Thyroid gland (tissue), 4 donors: Measurements from ENCODE around the gene TFAP2E. TPM values are rescaled to one million over a fixed set of nuclear protein-coding genes. Genes with fewer than 3 reads are reported as not detected.

Experiments
- DNase-seq, 2 donors: peaks; one replicate each; pipeline ENCODE4 v3.0.0-alpha.2; 2019
- H3K27ac ChIP-seq, 3 donors: fragments of 200-600 bp; sonication (generic); 1 replicate in 2 of 3; 2 replicates in 1 of 3; pipeline ENCODE4 v1.5.1; 2016 to 2019; ENCODE audit warnings: mild to moderate bottlenecking in 1 of 3, moderate library complexity in 1 of 3
- H3K27me3 ChIP-seq: fragments of 200-600 bp; sonication (generic); one replicate; pipeline ENCODE4 v1.5.1; 2019
- H3K36me3 ChIP-seq, 2 donors: fragments of 200-600 bp; sonication (generic); one replicate each; pipeline ENCODE4 v1.5.1; 2016 to 2019
- H3K4me1 ChIP-seq, 2 donors: fragments of 200-600 bp; sonication (generic); one replicate each; pipeline ENCODE4 v1.5.1; 2017 to 2019
- H3K4me3 ChIP-seq, 3 donors: fragments of 200-600 bp; sonication (generic); replicated peaks in 1 of 3; 1 replicate in 2 of 3; 2 replicates in 1 of 3; pipeline ENCODE4 v1.5.1; 2016; ENCODE audit warnings: mild to moderate bottlenecking in 1 of 3
- H3K9me3 ChIP-seq: fragments of 200-600 bp; sonication (generic); one replicate; pipeline ENCODE4 v1.5.1; 2017
- POLR2A ChIP-seq, 2 donors: fragments of 450-650 bp; IDR thresholded peaks; one replicate each; pipeline ENCODE4 v1.6.1; 2017; ENCODE audit warnings: antibody characterized with exemption in 2 of 2, mild to moderate bottlenecking in 2 of 2, moderate library complexity in 1 of 2
- WGBS, 2 donors: methylation state at CpG; one replicate each; pipeline ENCODE4 v1.1.5; 2017; 5-methylcytosine and 5-hydroxymethylcytosine counted together
- intact Hi-C: fragments of 100-400 bp; cut with DNase I; formaldehyde crosslinking; loops from one replicate; pipeline ENCODE4 v1.15.1; 2023
- total RNA-seq, 4 donors: library from RNA; depleted of rRNA; stranded (reverse); fragments of >200 nt; gene quantifications; one replicate each; pipeline ENCODE4 v1.2.3, GENCODE V29; 2016
- TF ChIP-seq, protein P1 (sequence below), 6 experiments: fragments of 200-600 bp in 3 of 6; fragments of 450-650 bp in 3 of 6; sonication (generic) in 3 of 6; IDR thresholded peaks; one replicate each; pipeline ENCODE4 v1.5.1; 2016 to 2019; ENCODE audit warnings: antibody characterized with exemption in 6 of 6, mild to moderate bottlenecking in 2 of 6, inconsistent platforms in 1 of 6, moderate library complexity in 1 of 6

TFAP2E gene
- total RNA-seq, 4 donors from 2014 or later: 0.81 TPM; not detected in 3

DNA sequence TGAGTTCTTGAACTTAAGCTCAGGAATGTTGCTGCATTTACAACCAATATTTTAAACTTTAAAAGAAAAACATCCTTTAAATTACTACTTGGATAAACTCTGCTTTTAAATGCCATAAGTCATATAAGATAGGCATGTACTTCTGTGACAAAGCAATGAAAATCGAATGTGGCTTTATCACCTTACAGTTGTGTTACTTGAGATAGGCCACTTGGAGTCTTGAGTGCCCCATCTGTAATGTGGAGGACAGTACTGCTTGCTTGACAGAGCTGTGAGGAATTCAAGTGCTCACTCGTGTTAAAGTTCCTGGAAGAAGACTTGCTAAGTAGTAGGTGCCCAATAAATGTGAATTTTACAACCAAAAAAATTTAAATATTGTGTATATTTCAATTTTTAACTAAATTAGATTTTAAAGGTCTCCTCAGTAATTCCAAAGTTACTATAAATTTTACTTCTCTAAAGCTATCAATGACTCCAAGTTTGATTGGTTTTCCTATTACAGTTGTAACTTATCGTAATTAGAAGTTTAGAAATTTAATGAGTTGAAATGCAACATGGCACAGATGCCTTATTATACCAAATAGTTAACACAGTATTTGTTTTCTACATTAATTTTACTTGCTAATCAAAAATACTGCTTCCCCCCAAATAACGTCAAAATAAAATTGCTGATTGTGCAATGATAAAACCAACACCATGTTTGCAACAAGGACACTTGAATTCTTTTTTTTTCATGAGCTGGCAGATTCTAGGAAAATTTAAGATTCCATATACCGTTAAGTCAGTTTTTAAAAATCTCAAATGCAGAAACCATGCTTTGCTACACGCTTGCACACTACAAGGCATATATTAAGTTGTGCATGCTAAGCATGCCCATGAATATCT is 46.4 kb downstream of the TFAP2E start:
- intact Hi-C loops: no loop called here
- Histone ChIP-seq H3K27me3 (no peaks in the 10 kb centered on the region), H3K27ac (no peak overlapping the region), H3K36me3 (no peaks in the 10 kb centered on the region), H3K4me1 (no peaks in the 10 kb centered on the region), H3K4me3 (no peak overlapping the region), H3K9me3 (no peaks in the 10 kb centered on the region)
- WGBS, 2 donors: 73 to 74% methylated on average over 6 of the region's 6 CpGs
- no peak for DNase-seq
- TF ChIP-seq, protein P1, sequence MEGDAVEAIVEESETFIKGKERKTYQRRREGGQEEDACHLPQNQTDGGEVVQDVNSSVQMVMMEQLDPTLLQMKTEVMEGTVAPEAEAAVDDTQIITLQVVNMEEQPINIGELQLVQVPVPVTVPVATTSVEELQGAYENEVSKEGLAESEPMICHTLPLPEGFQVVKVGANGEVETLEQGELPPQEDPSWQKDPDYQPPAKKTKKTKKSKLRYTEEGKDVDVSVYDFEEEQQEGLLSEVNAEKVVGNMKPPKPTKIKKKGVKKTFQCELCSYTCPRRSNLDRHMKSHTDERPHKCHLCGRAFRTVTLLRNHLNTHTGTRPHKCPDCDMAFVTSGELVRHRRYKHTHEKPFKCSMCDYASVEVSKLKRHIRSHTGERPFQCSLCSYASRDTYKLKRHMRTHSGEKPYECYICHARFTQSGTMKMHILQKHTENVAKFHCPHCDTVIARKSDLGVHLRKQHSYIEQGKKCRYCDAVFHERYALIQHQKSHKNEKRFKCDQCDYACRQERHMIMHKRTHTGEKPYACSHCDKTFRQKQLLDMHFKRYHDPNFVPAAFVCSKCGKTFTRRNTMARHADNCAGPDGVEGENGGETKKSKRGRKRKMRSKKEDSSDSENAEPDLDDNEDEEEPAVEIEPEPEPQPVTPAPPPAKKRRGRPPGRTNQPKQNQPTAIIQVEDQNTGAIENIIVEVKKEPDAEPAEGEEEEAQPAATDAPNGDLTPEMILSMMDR (IDR thresholded peaks at IDR 0.05): no peak
- TF ChIP-seq POLR2A (IDR thresholded peaks at IDR 0.05): no peak

DNA sequence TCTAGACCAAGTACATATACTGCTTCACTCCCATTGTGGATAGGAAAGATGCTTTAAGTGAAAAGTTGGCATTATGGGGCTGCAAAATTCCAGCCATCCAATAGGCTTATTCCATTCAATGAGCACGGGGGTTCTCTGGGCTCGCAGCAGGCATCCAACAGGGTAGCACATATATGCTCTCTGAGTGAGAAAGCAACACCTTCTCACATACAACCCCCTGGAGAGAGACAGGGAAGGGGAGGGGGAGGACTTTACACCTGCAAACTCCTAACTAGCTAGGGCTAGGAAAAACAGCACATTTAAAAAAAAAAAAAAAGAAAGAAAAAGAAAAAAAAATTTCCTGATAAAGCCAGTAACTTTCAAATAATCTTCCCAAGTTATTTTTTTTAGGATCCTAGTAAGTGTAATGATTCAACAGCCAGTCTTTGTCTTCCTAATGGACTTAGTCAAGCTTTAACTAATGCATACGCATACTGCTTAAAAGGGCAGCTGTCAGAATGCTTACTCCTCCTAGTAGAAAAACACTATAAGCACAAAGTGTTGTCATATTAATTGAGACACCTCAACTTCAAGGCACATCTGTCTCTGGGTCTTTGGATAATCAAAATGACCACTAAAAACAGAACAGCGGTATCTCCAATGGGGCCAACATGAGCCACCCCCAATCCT is 49.5 kb downstream of the TFAP2E start:
- TF ChIP-seq POLR2A (IDR thresholded peaks at IDR 0.05): no peak
- TF ChIP-seq, protein P1 (IDR thresholded peaks at IDR 0.05): no peak
- no peaks in the 10 kb centered on the region for H3K9me3 ChIP-seq
- no peak for DNase-seq
- H3K4me1 ChIP-seq: no peaks in the 10 kb centered on the region
- H3K27ac ChIP-seq: no peak overlapping the region
- intact Hi-C loops: no loop called here
- no peaks in the 10 kb centered on the region for H3K27me3 ChIP-seq
- 85 to 87% methylated on average over 4 of the region's 4 CpGs for WGBS, 2 donors
- no peak overlapping the region for H3K4me3 ChIP-seq
- H3K36me3 ChIP-seq: no peaks in the 10 kb centered on the region

DNA sequence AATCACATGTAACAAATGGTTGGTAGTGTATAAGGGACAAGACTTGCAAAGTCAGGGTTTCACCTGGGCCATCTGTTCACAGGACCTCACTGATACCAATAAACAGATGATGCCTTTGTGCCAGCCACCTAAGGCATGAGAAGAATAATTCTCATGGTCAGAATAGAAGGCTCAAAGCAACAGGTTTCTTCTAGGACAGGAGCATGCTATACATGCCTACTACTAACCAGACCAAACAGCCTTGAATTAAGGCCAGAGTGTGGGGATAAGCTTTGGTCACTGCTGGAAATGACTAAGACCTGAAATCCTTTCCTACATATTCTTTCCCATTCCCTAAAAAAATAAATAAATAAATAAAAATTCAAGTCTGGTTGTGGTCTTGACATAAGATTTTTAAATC is 50.7 kb downstream of the TFAP2E start:
- DNase-seq: no peak
- H3K36me3 ChIP-seq: peaks cover 0 to 2% of the 10 kb centered on the region in 2 donors
- H3K4me3 ChIP-seq: no peak overlapping the region
- no peak for TF ChIP-seq POLR2A (IDR thresholded peaks at IDR 0.05)
- TF ChIP-seq, protein P1 (IDR thresholded peaks at IDR 0.05): no peak
- H3K27me3 ChIP-seq: no peaks in the 10 kb centered on the region
- intact Hi-C loops: no loop called here
- no peaks in the 10 kb centered on the region for H3K9me3 ChIP-seq
- peaks cover 0 to 2% of the 10 kb centered on the region in 2 donors for H3K4me1 ChIP-seq
- H3K27ac ChIP-seq: no peak overlapping the region

DNA sequence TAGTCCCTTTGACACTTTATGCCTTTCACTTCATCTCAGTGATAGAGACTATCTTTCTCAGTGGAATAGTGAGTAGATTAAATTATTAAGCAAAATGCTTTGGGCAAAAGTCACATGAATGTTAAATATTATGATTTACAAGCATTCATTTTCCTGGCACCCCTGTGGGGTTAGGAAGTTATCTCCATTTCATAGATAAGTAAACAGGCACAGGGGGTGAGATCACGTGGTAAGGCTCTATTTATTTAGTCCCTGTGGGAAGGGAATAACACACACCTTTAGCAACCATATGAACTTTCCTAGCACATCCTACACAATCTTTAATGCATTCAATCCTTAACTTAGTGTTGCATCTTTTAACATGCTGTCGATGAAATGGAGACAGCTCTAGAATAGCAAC is 55.9 kb downstream of the TFAP2E start:
- no peak overlapping the region for H3K27ac ChIP-seq
- no peaks in the 10 kb centered on the region for H3K27me3 ChIP-seq
- no peaks in the 10 kb centered on the region for H3K9me3 ChIP-seq
- DNase-seq: no peak
- intact Hi-C loops: no loop called here
- peaks cover 0 to 5% of the 10 kb centered on the region in 2 donors for H3K4me1 ChIP-seq
- peaks cover 19 to 44% of the 10 kb centered on the region in 2 donors for H3K36me3 ChIP-seq
- no peak overlapping the region for H3K4me3 ChIP-seq
- WGBS, 2 donors: 76 to 82% methylated on average over 2 of the region's 2 CpGs
- TF ChIP-seq, protein P1 (IDR thresholded peaks at IDR 0.05): no peak
- no peak for TF ChIP-seq POLR2A (IDR thresholded peaks at IDR 0.05)

DNA sequence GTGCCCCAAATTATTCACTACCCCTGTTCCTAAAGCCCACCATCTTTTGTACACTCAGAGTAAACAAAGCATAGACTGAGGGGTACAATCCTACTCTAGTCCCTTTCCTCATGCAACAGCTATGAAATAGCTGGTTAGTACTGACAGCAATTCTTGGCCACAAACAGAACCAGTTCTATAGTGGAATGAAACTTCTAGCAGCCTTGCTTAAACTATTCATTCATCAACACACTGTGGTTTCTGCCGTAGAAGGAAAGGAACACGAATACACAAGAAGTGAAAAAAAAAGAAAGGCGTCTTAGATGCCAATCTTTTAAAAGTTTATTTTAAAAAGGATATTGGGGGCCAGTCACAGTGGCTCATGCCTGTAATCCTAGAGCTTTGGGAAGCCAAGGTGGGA is 58.3 kb downstream of the TFAP2E start:
- intact Hi-C loops: no loop called here
- no peak for DNase-seq
- TF ChIP-seq POLR2A (IDR thresholded peaks at IDR 0.05): no peak
- TF ChIP-seq, protein P1 (IDR thresholded peaks at IDR 0.05): no peak
- H3K27me3 ChIP-seq: no peaks in the 10 kb centered on the region
- no peaks in the 10 kb centered on the region for H3K9me3 ChIP-seq
- peaks cover 35 to 58% of the 10 kb centered on the region in 2 donors for H3K36me3 ChIP-seq
- H3K4me1 ChIP-seq: peaks cover 0 to 5% of the 10 kb centered on the region in 2 donors
- no peak overlapping the region for H3K4me3 ChIP-seq
- 87 to 91% methylated on average over 3 of the region's 3 CpGs for WGBS, 2 donors
- no peak overlapping the region for H3K27ac ChIP-seq
